CD14-positive monocyte (primary cell): Measurements from ENCODE around the gene CAV2. TPM values are rescaled to one million over a fixed set of nuclear protein-coding genes. Genes with fewer than 3 reads are reported as not detected.

Experiments
- DNase-seq, 3 donors: peaks; one replicate each; pipeline ENCODE4 v3.0.0-alpha.2; 2011 to 2022
- H2AFZ ChIP-seq: 2 replicates; pipeline ENCODE4 v1.6.0; 2012; ENCODE audit warnings: mild to moderate bottlenecking, low read depth, low read length, inconsistent platforms; ENCODE audit not compliant: insufficient read depth, poor library complexity, severe bottlenecking
- H3K27ac ChIP-seq, 2 donors: 1 replicate in 1 of 2; 2 replicates in 1 of 2; pipeline ENCODE4 v1.5.1; 2012 to 2013; ENCODE audit warnings: low read length in 2 of 2, control low read depth in 1 of 2, inconsistent platforms in 1 of 2, low read depth in 1 of 2, mild to moderate bottlenecking in 1 of 2
- H3K27me3 ChIP-seq, 2 donors: one replicate each; pipeline versions ENCODE4 v1.6.0 to v1.6.1; 2011 to 2013; ENCODE audit warnings: low read length in 2 of 2; ENCODE audit not compliant: control insufficient read depth in 2 of 2, insufficient read depth in 2 of 2
- H3K36me3 ChIP-seq, 2 donors: replicated peaks in 1 of 2; 1 replicate in 1 of 2; 2 replicates in 1 of 2; pipeline versions ENCODE4 v1.5.1 to v1.6.1; 2012 to 2013; ENCODE audit warnings: low read length in 2 of 2, control low read depth in 1 of 2, inconsistent platforms in 1 of 2, mild to moderate bottlenecking in 1 of 2; ENCODE audit not compliant: insufficient read depth in 2 of 2, control insufficient read depth in 1 of 2
- H3K4me1 ChIP-seq, 2 donors: 1 replicate in 1 of 2; 2 replicates in 1 of 2; pipeline versions ENCODE4 v1.5.1 to v1.6.1; 2012 to 2013; ENCODE audit warnings: low read length in 2 of 2, control low read depth in 1 of 2, inconsistent platforms in 1 of 2, mild to moderate bottlenecking in 1 of 2, moderate library complexity in 1 of 2; ENCODE audit not compliant: insufficient read depth in 2 of 2, control insufficient read depth in 1 of 2
- H3K4me2 ChIP-seq: replicated peaks from 2 replicates; pipeline ENCODE3; 2012; ENCODE audit warnings: low read length, moderate library complexity, mild to moderate bottlenecking; ENCODE audit not compliant: poor library complexity, severe bottlenecking; ENCODE audit errors: extremely low read depth
- H3K4me3 ChIP-seq, 3 experiments: fragments of 200-600 bp in 1 of 3; sonication (generic) in 1 of 3; replicated peaks in 1 of 3; 1 replicate in 2 of 3; 2 replicates in 1 of 3; pipeline ENCODE4 v1.5.1; 2011 to 2013; ENCODE audit warnings: low read length in 3 of 3, mild to moderate bottlenecking in 3 of 3, control low read depth in 2 of 3, low read depth in 2 of 3, inconsistent platforms in 1 of 3, moderate library complexity in 1 of 3
- H3K79me2 ChIP-seq: 2 replicates; pipeline ENCODE4 v1.6.0; 2012; ENCODE audit warnings: mild to moderate bottlenecking, control low read depth, inconsistent platforms, low read length, moderate library complexity; ENCODE audit not compliant: insufficient read depth
- H3K9ac ChIP-seq: 2 replicates; pipeline ENCODE4 v1.6.0; 2017; ENCODE audit warnings: low read length, mild to moderate bottlenecking; ENCODE audit not compliant: insufficient read depth, poor library complexity, severe bottlenecking
- H3K9me3 ChIP-seq, 2 donors: replicated peaks in 1 of 2; 1 replicate in 1 of 2; 2 replicates in 1 of 2; pipeline versions ENCODE4 v1.5.1 to v1.6.1; 2012 to 2013; ENCODE audit warnings: low read length in 2 of 2, control low read depth in 1 of 2; ENCODE audit not compliant: control insufficient read depth in 1 of 2, insufficient read depth in 1 of 2
- H4K20me1 ChIP-seq: 2 replicates; pipeline ENCODE4 v1.6.0; 2012; ENCODE audit warnings: mild to moderate bottlenecking, low read length, control low read depth, moderate library complexity; ENCODE audit not compliant: insufficient read depth
- H3K27ac Mint-ChIP-seq, 7 donors: one replicate each; pipeline ENCODE4 v1.8.0; 2020; ENCODE audit warnings: mild to moderate bottlenecking in 7 of 7, mixed read lengths in 7 of 7, moderate library complexity in 6 of 7, inconsistent platforms in 2 of 7
- H3K27me3 Mint-ChIP-seq, 3 donors: one replicate each; pipeline ENCODE4 v1.8.0; 2021 to 2022; ENCODE audit warnings: low read depth in 3 of 3, mild to moderate bottlenecking in 3 of 3, mixed read lengths in 3 of 3, moderate library complexity in 3 of 3, inconsistent platforms in 1 of 3
- H3K36me3 Mint-ChIP-seq, 2 donors: one replicate each; pipeline ENCODE4 v1.8.0; 2020; ENCODE audit warnings: mixed read lengths in 2 of 2, inconsistent platforms in 1 of 2, mild to moderate bottlenecking in 1 of 2
- H3K4me1 Mint-ChIP-seq: one replicate; pipeline ENCODE4 v1.8.0; 2020; ENCODE audit warnings: mild to moderate bottlenecking, mixed read lengths
- H3K4me3 Mint-ChIP-seq, 2 donors: one replicate each; pipeline ENCODE4 v1.8.0; 2020; ENCODE audit warnings: mild to moderate bottlenecking in 2 of 2, mixed read lengths in 2 of 2, moderate library complexity in 1 of 2
- H3K9me3 Mint-ChIP-seq, 7 donors: one replicate each; pipeline ENCODE4 v1.8.0; 2020 to 2022; ENCODE audit warnings: mixed read lengths in 7 of 7, mild to moderate bottlenecking in 6 of 7, moderate library complexity in 6 of 7, inconsistent platforms in 2 of 7
- WGBS: methylation state at CpG from one replicate; pipeline ENCODE4 v1.1.5; 2013; ENCODE audit warnings: missing lambda C conversion rate; ENCODE audit not compliant: insufficient coverage; 5-methylcytosine and 5-hydroxymethylcytosine counted together
- intact Hi-C, 2 donors: fragments of 100-400 bp; cut with micrococcal nuclease; formaldehyde crosslinking; loops; one replicate each; pipeline versions ENCODE4 v1.15.0 to v1.15.1; 2023
- polyA plus RNA-seq, 3 donors: library from polyadenylated mRNA; depleted of rRNA in 1 of 3; unstranded in 2 of 3; stranded (reverse) in 1 of 3; fragments of 300-500 nt in 2 of 3; fragments of >200 nt in 1 of 3; fragmentation: Illumina TruSeq in 2 of 3; gene quantifications; 1 replicate in 2 of 3; 2 replicates in 1 of 3; pipeline ENCODE4 v1.2.3, GENCODE V29; 2012 to 2021
- TF ChIP-seq, protein P1 (sequence below): fragments of 200-600 bp; IDR thresholded peaks from one replicate; pipeline ENCODE4 v1.8.0; 2022; ENCODE audit warnings: antibody characterized with exemption, mild to moderate bottlenecking

The CAV2 gene
- polyA plus RNA-seq, 3 donors: 0.19 TPM; not detected in 2

DNA sequence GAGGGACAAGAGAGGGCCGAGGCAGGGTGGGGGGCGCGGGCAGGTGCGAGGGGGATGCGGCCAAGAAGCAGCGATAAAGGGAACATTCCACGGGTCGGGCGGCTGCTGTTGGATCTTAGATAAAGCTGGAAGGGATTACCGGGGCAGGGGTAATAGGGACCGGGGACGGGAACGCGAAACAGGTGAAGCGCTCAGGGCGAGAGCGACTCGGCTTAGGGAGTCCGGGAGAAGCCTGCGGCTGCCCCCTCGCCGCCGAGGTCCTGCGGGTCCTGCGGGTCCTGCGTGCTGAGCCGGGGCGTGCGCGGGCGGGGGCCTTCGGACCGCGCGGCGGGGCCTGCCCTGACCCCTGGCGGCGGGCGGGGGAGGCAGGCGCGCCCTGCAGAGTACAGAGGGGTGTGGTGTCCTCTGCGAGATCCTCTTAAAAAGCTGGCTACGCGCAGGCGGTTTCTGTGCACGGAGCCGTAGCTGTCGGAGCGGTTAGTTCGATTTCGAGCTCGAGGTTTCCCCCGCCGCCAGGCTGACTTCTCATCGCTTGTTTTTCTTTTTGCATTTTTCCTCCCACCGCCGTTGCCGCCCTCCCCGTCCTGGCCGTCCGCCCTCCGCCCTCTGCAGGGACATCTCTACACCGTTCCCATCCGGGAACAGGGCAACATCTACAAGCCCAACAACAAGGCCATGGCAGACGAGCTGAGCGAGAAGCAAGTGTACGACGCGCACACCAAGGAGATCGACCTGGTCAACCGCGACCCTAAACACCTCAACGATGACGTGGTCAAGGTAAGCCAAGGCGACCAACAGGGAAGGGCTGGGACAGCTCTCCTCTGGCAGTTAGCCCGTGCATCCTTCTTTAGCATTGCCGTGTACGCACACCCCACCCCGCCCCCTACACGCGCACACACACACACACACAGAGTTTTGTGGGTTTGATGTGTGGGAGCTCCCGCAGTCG, 26.6 kb downstream of the CAV2 start:
- no peaks in the 10 kb centered on the region for H3K79me2 ChIP-seq

DNA sequence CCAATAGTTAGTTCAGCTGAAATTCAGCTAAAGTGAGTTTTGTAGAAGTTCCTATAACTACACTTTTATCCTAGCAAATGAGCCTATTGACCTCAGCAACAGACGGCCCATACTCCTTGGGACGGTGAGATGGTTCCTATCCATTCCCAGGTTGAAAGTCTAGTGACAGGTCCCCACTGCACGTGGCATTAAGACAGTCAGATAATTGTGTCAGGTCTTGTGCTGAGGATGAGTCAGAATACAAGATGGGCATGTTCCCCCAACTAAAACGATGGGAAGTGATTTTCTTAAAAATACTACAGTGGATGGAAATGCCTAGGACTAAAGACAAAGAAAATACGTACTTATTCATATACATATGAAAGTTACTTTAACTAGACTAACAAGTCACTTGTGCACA, 27.4 kb downstream of the CAV2 start:
- H3K4me3 Mint-ChIP-seq: peak overlapping the region; percentile 89 to 92
- Histone ChIP-seq H3K27ac (no peak overlapping the region), H3K79me2 (no peaks in the 10 kb centered on the region), H3K4me1 (peaks cover 22 to 26% of the 10 kb centered on the region in 2 donors), H3K36me3 (no peaks in the 10 kb centered on the region), H3K9me3 (peaks cover 3 to 13% of the 10 kb centered on the region in 2 donors), H3K4me3 (peak overlapping the region in 1 of 3 experiments; percentile 75), H3K4me2 (peak overlapping the region; percentile 79), H2AFZ (peak overlapping the region; percentile 85), H4K20me1 (no peaks in the 10 kb centered on the region), H3K9ac (no peak overlapping the region), H3K27me3 (peaks cover 49 to 58% of the 10 kb centered on the region in 2 donors)
- 40% methylated on average over 1 of the region's 5 CpGs for WGBS
- peaks cover 0 to 12% (median 10%) of the 10 kb centered on the region in 7 donors for H3K9me3 Mint-ChIP-seq
- H3K27me3 Mint-ChIP-seq: peaks cover 57 to 61% (median 57%) of the 10 kb centered on the region in 3 donors
- intact Hi-C loops: no loop called here
- DNase-seq: peak in 1 of 3 donors; percentile 8
- peaks cover 2 to 7% of the 10 kb centered on the region in 2 donors for H3K36me3 Mint-ChIP-seq
- H3K4me1 Mint-ChIP-seq: peaks cover 30% of the 10 kb centered on the region
- H3K27ac Mint-ChIP-seq: peak overlapping the region in 1 of 7 donors; percentile 54
- TF ChIP-seq, protein P1, sequence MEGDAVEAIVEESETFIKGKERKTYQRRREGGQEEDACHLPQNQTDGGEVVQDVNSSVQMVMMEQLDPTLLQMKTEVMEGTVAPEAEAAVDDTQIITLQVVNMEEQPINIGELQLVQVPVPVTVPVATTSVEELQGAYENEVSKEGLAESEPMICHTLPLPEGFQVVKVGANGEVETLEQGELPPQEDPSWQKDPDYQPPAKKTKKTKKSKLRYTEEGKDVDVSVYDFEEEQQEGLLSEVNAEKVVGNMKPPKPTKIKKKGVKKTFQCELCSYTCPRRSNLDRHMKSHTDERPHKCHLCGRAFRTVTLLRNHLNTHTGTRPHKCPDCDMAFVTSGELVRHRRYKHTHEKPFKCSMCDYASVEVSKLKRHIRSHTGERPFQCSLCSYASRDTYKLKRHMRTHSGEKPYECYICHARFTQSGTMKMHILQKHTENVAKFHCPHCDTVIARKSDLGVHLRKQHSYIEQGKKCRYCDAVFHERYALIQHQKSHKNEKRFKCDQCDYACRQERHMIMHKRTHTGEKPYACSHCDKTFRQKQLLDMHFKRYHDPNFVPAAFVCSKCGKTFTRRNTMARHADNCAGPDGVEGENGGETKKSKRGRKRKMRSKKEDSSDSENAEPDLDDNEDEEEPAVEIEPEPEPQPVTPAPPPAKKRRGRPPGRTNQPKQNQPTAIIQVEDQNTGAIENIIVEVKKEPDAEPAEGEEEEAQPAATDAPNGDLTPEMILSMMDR: no peak

More for the DNA sequence above, 26.6 kb downstream of the CAV2 start:
- Histone ChIP-seq H3K4me3 (peak overlapping the region; percentile 33 to 75 (median 43)), H3K27me3 (peaks cover 49 to 61% of the 10 kb centered on the region in 2 donors), H3K27ac (no peak overlapping the region), H3K4me2 (peak overlapping the region; percentile 79), H3K9ac (no peak overlapping the region), H3K9me3 (peaks cover 3 to 13% of the 10 kb centered on the region in 2 donors), H3K4me1 (peaks cover 22 to 26% of the 10 kb centered on the region in 2 donors), H2AFZ (peak overlapping the region; percentile 85), H4K20me1 (no peaks in the 10 kb centered on the region), H3K36me3 (no peaks in the 10 kb centered on the region)
- Mint-ChIP-seq H3K27ac (peak overlapping the region in 4 of 7 donors; percentile 54 to 69 (median 62)), H3K4me3 (peak overlapping the region; percentile 89 to 96), H3K36me3 (peaks cover 2 to 7% of the 10 kb centered on the region in 2 donors), H3K27me3 (peaks cover 57 to 61% (median 59%) of the 10 kb centered on the region in 3 donors), H3K4me1 (peaks cover 30% of the 10 kb centered on the region), H3K9me3 (peaks cover 0 to 12% (median 10%) of the 10 kb centered on the region in 7 donors)
- intact Hi-C loops: no loop called here
- WGBS: under 1% methylated on average over 72 of the region's 83 CpGs
- DNase-seq: peak; percentile 40 to 61 (median 52)
- TF ChIP-seq, protein P1: peak; percentile 90
